Amniotic stem cell (primary cell): ENCODE data around the gene PRIM1.
"Not testable (repeated sequence)": the region's sequence is repeated elsewhere in the genome, so short reads cannot be mapped to it uniquely, and the experiment has no call there.

Source experiments
- DNase-seq: peaks from one replicate; lab custom pipeline; 2025; lab: John Stamatoyannopoulos, UW

PRIM1 gene

DNA sequence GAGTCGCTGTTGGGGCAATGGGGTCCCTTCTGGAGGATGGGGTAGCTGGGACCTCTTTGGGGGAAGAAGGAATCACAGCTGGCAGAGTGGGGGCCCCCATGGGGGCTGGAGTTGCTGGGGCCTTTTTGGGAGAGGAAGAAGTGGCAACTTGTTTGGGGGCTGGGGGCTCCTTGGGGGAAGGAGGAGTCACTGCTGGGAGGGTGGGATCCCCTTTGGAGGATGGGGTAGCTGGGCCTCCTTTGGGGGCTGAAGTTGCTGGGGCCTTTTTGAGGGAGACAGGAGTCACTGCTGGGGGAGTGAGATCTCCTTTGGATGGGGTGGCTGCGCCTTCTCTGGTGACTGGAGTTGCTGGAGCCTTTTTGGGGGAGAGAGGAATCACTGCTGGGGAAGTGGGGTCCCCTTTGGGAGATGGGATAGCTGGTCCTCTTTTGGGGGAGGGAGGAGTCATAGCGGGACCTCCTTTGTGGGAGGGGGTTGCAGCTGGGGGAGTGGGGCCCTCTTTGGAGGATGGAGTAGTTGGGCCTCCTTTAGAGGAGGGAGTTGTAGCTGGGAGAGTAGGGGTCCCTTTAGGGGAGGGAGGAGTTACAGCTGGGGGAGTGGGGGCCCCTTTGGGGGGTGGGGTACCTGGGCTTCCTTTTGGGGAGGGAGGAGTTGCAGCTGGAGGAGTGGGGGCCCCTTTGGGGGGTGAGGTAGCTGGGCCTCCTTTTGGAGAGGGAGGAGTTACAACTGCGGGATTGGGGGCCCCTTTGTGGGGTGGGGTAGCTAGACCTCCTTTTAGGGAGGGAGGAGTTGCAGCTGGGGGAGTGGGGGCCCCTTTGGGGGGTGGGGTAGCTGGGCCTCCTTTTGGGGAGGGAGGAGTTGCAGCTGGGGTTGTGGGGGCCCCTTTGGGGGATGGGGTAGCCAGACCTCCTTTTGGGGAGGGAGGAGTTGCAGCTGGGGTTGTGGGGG is 34.9 kb downstream of the PRIM1 start:
- no peak for DNase-seq

DNA sequence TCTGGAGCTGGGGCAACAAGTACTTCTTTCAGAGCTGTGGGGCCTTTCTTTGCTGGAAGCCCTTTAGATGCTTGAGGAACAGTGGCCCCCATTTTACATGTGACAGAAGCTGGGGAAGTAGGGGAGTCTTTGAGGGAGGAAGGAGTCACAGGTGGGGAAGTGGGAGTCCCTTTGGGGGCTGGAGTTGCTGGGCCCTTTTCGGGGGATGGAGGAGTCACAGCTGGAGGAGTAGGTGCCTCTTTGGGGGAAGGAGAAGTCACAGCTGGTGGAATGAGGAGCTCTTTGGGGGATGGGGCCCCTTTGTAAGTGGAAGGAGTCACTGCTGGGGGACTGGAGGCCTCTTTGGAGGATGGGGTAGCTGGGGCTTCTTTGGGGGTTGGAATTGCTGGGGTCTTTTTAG is 35.7 kb downstream of the PRIM1 start:
- no peak for DNase-seq

DNA sequence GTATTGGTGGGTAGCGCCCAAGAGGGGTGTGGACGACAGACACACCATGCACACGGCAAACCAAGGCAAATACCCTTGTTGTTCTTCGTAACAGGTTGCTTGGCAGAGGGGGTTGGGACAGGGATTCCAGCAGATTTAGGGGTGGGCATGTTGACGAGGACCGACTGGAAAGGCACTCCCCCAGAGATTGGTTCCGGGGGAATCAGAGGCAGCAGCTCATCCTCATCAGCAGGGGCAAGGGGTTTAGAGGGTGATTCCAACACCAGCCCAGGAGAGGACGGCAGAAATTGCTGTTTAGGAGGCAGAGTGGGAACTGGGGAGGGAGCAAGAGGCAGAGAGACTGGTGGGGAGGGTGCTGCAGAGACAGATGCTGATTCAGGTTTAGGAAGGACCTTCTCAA is 36.3 kb downstream of the PRIM1 start:
- DNase-seq = no peak

DNA sequence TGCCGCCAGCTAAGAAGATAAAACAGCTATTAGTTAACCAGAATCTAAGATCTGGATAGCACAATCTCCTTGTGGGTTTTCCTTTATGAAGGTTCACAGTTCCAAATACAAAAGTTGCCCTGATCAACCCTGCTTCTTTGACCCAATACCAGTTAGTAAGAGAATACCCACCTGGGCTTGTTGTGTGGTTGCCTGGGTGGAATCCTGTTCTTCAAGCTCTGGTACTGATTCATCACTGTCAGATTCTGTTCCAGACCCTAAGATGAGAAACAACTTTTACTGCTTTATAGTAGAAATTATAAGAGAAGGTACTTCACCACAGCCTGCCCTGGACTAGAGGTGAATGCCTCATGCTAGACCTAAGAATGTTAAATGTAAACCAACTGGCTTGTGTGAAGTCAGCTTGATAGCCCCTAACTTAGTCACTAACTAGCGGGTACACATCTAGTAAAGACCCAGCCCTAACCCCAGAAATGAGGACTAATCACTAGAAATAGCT is 37.6 kb downstream of the PRIM1 start:
- no peak for DNase-seq

DNA sequence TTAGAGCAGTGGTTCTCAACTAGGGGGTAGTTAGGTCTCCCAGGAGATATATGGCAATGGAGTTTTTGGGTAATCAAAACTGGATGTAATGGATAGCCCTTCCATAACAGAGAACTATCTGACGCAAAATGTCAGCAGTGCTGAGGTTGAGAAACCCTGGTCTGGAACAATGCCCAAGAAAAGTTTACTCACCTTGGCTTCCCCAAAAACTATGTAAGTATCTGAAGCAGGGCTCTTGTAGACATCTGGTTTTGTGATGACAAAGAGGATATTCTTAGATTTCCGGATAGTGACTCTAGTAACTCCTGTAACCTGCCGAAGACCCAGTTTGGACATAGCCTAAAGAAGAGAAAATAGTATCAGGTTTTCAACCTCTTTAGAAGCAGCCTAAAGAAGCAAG is 38.8 kb downstream of the PRIM1 start:
- DNase-seq = no peak

DNA sequence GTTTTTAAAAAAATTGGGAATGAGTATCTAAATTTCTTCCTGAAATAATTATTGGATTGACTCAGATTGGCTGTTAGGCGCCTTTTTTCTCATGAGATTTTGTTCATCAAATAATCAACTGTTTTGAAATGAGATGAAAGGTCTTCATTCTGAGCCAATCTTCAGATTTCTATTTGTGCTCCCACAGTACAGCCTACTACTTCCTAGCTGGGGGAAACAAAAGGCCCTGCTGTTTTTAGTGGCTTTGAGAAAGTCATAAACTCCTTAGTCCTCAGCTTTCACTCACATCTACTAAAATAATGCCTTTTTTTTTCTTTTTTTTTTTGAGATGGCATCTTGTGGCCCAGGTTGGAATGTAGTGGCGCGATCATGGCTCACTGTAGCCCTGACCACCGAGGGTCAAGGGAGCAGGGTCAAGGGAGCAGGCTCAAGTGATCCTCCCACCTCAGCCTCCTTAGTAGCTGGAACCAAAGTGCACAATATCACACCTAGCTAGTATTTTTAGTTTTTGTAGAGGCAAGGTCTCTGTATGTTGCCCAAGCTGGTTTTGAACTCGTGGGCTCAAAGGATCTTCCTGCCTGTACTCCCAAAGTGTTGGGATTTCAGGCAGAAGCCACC is 42.3 kb downstream of the PRIM1 start:
- no peak for DNase-seq

DNA sequence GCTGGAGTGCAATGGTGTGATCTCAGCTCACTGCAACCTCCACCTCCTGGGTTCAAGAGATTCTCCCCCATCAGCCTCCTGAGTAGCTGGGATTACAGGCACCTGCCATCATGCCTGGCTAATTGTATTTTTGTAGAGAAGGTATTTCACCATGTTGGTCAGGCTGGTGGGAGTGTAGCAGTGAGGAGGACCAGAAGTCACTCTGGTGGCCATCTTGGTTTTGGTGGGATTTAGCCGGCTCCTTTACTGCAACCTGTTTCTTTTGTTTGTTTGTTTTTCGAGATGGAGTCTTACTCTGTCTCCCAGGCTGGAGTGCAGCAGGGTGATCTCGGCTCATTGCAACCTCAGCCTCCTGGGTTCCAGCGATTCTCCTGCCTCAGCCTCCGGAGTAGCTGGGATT is 47.6 kb downstream of the PRIM1 start:
- not testable (repeated sequence) for DNase-seq

DNA sequence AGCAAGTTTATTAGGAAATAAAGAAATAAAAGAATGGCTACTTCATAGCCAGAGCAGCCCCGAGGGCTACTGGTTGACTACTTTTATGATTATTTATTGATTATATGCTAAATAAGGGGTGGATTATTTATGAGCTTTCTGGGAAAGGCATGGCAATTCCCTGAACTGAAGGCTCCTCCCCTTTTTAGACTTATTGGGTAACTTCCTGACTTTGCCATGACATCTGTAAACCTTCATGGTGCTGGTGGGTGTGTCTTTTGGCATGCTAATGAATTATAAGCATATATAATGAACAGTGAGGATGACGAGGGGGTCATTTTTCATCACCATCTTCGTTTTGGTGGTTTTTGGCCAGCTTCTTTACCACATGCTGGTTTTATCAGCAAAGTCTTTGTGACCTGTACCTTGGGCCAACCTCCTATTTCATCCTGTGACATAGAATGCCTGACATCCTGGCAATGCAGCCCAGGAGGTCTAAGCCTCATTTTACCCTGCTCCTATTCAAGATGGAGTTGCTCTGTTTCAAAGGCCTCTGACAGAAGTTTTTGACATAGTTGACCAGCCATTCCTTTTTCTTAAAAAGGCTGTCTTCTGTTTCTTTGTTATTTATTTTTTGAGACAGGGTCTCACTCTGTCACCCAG is 53.0 kb downstream of the PRIM1 start:
- no peak for DNase-seq

DNA sequence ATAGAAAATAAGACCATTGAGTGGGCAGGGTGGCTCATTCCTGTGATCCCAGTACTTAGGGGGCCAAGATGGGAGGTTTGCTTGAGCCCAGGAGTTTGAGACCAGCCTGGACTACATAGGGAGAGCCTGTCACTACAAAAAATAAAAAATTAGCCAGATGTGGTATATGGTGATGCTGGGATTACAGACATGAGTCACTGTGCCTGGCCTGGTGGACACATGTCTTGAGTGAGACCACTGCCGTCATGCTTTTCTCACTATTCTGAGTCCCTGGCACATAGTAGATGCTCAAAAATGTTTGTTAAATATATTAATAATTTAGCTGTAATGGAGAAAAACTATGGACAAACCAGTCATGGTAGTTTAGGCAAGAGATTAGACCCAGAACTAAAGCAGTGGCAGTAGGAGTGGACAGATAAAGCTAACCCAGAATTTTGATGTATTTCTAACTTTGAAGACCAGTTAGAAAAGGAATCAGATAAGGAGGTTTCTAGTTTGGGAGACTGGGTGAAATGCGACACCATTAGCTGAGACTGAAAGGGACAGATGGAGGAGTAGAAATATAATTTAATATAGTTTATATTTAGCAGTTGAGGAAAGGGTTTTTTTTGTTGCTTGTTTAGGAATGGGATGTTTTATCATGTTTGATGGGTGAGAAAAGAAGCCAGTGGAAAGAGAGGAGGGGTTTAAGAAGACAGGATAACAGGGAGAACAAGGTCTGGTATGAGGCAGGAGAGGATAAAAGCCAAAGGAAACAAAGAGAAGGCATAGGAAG is 56.6 kb downstream of the PRIM1 start:
- no peak for DNase-seq

DNA sequence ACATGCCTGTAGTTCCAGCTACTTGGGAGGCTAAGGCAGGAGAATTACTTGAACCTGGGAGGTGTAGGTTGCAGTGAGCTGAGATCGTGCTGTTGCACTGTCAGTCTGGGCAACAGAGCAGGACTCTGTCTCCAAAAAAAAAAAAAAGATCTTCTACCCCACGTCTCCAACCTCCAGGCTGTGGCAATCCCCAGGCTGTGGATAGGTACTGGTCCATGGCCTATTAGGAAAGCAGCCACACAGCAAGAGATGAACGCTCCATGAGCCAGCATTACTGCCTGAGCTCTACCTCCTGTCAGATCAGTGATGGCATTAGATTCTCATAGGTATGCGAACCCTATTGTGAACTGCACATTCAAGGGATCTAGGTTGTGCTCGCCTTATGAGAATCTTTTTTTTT is 58.0 kb downstream of the PRIM1 start:
- no peak for DNase-seq

DNA sequence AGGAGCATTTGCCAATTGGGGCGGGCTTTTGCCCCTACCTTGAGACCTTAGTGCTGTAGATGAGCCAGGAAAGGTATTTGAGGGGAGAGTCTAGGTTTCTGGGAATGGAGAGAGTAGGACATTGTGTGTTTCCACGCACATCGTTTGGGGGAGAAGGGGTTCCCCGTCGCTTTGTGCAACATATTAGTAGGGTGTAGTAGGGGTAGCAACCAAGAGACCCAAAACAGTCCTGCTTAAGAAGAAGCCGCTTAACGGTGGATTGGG is 63.3 kb downstream of the PRIM1 start:
- no peak for DNase-seq

DNA sequence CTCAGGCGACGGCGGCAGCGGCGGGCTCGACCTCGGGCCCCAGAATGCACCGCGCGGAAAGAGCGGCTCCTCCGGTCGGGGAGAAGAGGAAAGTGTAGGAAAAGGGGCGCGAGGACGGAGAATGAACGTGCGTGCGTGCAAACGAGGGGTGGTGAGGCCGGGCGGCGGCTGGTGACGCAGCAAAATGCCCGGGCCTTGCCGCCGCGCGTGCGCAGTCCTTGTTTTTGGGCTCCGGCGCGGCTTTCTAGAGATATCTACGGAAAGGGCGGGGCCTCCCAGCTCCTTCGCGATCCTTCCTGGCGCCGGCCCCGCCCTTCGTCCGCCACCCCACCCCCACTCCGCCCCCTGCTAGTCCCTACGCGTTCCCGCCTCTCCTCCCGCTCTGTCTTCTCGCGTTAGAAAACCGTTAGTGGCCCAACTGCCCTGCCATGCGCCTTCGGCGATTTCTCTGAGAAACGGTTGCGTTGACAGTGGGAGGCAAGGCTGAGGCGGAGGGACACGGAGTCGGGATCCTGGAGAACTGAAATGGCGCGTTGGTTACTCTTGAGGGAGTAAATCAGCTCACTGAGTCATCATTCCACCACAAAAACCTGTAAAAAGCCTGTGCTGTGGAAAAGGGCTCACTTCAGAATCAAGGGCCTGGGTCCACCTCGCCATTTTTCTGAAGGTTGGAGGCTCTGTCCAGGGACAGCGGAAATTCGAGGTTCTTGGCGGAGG is 63.8 kb downstream of the PRIM1 start, which contains the start of gene PTGES3:
Gene PTGES3, minus strand, starts transcription at position 156 of the 717 bp plus-strand sequence. CDS start 285 bp downstream, outside the sequence.
- DNase-seq = peak; percentile 100

DNA sequence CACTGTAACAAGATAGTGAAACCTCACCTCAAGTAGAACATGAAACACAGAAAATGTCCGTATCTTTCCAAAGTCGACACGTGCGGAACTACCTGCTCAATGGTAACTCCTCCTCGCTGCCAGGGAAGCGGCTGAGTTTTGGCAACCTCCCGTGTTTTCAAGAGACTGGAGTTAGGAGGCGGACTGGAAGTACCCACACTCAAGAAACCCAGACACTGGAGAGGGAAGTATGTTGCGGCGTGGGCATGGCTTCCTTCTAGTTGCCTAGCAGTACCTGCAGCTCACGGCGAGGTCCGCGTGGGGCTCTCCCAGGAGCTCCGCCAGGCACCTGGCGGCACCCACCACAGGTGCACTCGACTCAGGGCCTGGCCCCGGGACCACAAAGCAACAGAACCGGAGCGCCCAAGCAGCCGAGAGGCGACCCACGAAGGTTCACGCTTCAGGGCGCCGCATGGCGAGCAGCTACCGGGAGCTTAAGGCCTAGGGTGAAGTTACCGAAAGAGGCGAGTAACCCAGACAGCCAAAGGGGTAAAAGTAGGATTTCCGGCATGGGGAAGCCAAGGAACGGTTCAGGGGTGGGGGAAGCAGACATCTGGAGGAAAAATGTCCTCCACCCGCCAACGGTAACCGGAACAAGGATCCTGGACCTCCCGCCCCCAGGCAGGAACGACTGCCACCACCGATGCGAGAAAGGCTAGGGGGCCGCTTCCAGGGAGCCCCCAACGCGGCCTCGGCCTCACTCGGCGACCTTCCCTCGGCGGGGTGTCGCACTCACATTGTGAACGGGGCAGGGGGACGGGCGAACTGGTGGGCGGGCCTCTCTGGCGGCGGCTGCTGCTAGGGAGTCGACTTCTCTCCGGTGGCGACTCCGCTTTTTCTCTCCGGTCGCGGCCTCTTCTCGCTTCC is 64.6 kb downstream of the PRIM1 start:
- DNase-seq = no peak

DNA sequence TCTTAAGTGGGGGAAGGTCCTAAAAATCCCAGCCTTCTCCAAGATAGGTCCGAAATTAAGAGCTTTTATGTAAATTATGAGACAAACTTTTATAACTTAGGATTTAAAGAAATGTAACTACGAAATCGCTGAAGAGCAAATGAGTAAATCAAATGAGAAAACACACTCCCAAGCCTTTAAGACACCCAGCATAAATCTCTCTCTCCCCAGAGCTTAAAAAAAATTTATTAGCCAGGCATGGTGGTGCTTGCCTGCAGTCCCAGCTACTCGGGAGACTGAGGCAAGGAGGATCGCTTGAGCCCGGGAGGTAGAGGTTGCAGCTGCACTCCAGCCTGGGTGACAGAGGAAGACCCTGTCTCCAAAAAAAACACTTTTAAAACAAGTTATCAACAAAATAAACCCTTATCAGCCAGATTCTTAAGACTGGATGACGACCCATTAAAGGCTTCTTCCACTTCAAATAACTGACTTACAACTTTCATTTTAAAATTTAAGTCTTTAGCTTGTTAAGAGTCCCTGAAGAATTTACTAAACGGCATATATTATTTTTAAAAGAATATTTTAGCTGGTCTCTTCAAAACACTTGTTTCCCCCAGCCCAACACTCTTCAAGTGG is 67.3 kb downstream of the PRIM1 start:
- DNase-seq = no peak

DNA sequence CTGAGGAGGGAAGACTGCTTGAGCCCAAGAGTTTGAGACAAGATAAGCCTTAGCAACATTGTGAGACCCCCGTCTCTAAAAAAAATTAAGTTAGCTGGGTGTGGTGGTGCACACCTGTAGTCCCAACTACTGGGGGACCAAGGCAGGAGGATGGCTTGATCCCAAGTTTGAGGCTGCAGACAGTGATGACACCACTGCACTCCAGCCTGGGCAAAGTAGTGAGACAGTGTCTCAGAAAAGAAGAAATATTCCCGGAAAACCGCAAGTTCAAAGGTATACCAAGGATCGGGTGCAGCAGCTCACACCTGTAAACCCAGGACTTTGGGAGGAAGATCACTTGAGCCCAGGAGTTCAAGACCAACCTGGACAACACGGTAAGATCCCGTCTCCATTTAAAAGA is 69.8 kb downstream of the PRIM1 start:
- DNase-seq = no peak
